ENCODE measurements around the gene RCC2.

Gene RCC2

GRCh38 chr1:17401841-17402240, 37.6 kb downstream of the RCC2 start:
- Histone ChIP-seq H3K79me2 (no peaks in the 10 kb centered on the region), H2AFZ (no peak overlapping the region), H3K36me3 (ENCODE audit: control insufficient read depth, insufficient read depth, low read length) (no peaks in the 10 kb centered on the region), H3K27ac (no peak overlapping the region), H3K4me2 (ENCODE audit: low read length) (no peak overlapping the region), H3K9me3 (ENCODE audit: control insufficient read depth, low read length) (no peaks in the 10 kb centered on the region), H3K4me3 (ENCODE audit: low read depth, low read length) (no peak overlapping the region), H3K9ac (no peak overlapping the region), H3K27me3 (ENCODE audit: control insufficient read depth, insufficient read depth, low read length) (no peaks in the 10 kb centered on the region), H3K4me1 (no peaks in the 10 kb centered on the region)
- no peak for TF ChIP-seq CTCF (IDR thresholded peaks at IDR 0.05)

GRCh38 chr1:17400725-17401341, 38.6 kb downstream of the RCC2 start:
- H2AFZ ChIP-seq = no peak overlapping the region
- H3K4me2 ChIP-seq (ENCODE audit: low read length) = no peak overlapping the region
- H3K36me3 ChIP-seq (ENCODE audit: control insufficient read depth, insufficient read depth, low read length) = no peaks in the 10 kb centered on the region
- no peaks in the 10 kb centered on the region for H3K27me3 ChIP-seq (ENCODE audit: control insufficient read depth, insufficient read depth, low read length)
- no peaks in the 10 kb centered on the region for H3K9me3 ChIP-seq (ENCODE audit: control insufficient read depth, low read length)
- H3K9ac ChIP-seq = no peak overlapping the region
- no peaks in the 10 kb centered on the region for H3K79me2 ChIP-seq
- H3K4me1 ChIP-seq = no peaks in the 10 kb centered on the region
- no peak overlapping the region for H3K4me3 ChIP-seq (ENCODE audit: low read depth, low read length)
- H3K27ac ChIP-seq = no peak overlapping the region
- no peak for TF ChIP-seq CTCF (IDR thresholded peaks at IDR 0.05)

GRCh38 chr1:17397910-17398695, 41.4 kb downstream of the RCC2 start:
- no peaks in the 10 kb centered on the region for H3K9me3 ChIP-seq (ENCODE audit: control insufficient read depth, low read length)
- no peak overlapping the region for H2AFZ ChIP-seq
- no peak overlapping the region for H3K4me2 ChIP-seq (ENCODE audit: low read length)
- no peaks in the 10 kb centered on the region for H3K36me3 ChIP-seq (ENCODE audit: control insufficient read depth, insufficient read depth, low read length)
- no peaks in the 10 kb centered on the region for H3K4me1 ChIP-seq
- no peaks in the 10 kb centered on the region for H3K79me2 ChIP-seq
- no peak overlapping the region for H3K27ac ChIP-seq
- no peaks in the 10 kb centered on the region for H3K27me3 ChIP-seq (ENCODE audit: control insufficient read depth, insufficient read depth, low read length)
- no peak overlapping the region for H3K9ac ChIP-seq
- H3K4me3 ChIP-seq (ENCODE audit: low read depth, low read length) = no peak overlapping the region
- TF ChIP-seq CTCF (IDR thresholded peaks at IDR 0.05) = no peak

- Histone ChIP-seq H3K79me2 (no peaks in the 10 kb centered on the region), H3K4me3 (ENCODE audit: low read depth, low read length) (no peak overlapping the region), H3K4me2 (ENCODE audit: low read length) (no peak overlapping the region), H3K36me3 (ENCODE audit: control insufficient read depth, insufficient read depth, low read length) (no peaks in the 10 kb centered on the region), H2AFZ (no peak overlapping the region), H3K9ac (no peak overlapping the region), H3K27ac (no peak overlapping the region), H3K4me1 (no peaks in the 10 kb centered on the region), H3K27me3 (ENCODE audit: control insufficient read depth, insufficient read depth, low read length) (no peaks in the 10 kb centered on the region), H3K9me3 (ENCODE audit: control insufficient read depth, low read length) (no peaks in the 10 kb centered on the region)
- no peak for TF ChIP-seq CTCF (IDR thresholded peaks at IDR 0.05)
Measured at GRCh38 chr1:17393230-17393629, 46.2 kb downstream of the RCC2 start.
